H9 (cell line): ENCODE data around the gene FASTKD2. TPM values are rescaled to one million over a fixed set of nuclear protein-coding genes. Genes with fewer than 3 reads are reported as not detected.

Experiments used
- DNase-seq: peaks from one replicate; pipeline ENCODE4 v3.0.0-alpha.2; 2017
- H2AFZ ChIP-seq: one replicate; pipeline ENCODE4 v1.6.1; 2013; ENCODE audit warnings: mild to moderate bottlenecking, low read length, control low read depth, moderate library complexity
- H2AK5ac ChIP-seq: 2 replicates; pipeline ENCODE4 v1.6.1; 2013; ENCODE audit warnings: low read length, control low read depth, mixed read lengths; ENCODE audit not compliant: insufficient read length
- H2BK120ac ChIP-seq: one replicate; pipeline ENCODE4 v1.6.1; 2013; ENCODE audit warnings: low read depth, mild to moderate bottlenecking, low read length, control low read depth, inconsistent platforms; ENCODE audit not compliant: poor library complexity, severe bottlenecking
- H2BK12ac ChIP-seq: 2 replicates; pipeline ENCODE4 v1.6.1; 2013; ENCODE audit warnings: low read length, control low read depth, mixed read lengths, low read depth; ENCODE audit not compliant: insufficient read length
- H2BK15ac ChIP-seq: 2 replicates; pipeline ENCODE4 v1.6.1; 2013; ENCODE audit warnings: low read depth, low read length, control low read depth
- H2BK20ac ChIP-seq: one replicate; pipeline ENCODE4 v1.6.1; 2013; ENCODE audit warnings: low read depth, mild to moderate bottlenecking, low read length, control low read depth, inconsistent platforms; ENCODE audit not compliant: poor library complexity, severe bottlenecking
- H2BK5ac ChIP-seq: 2 replicates; pipeline ENCODE4 v1.6.1; 2013; ENCODE audit warnings: low read length, control low read depth, mixed read lengths; ENCODE audit not compliant: insufficient read length
- H3K14ac ChIP-seq: 2 replicates; pipeline ENCODE4 v1.6.1; 2013; ENCODE audit warnings: low read length, control low read depth; ENCODE audit not compliant: insufficient read depth
- H3K18ac ChIP-seq: 2 replicates; pipeline ENCODE4 v1.6.1; 2013; ENCODE audit warnings: low read depth, mild to moderate bottlenecking, mixed read lengths, low read length, control low read depth; ENCODE audit not compliant: insufficient read length
- H3K23ac ChIP-seq: 2 replicates; pipeline ENCODE4 v1.6.1; 2013; ENCODE audit warnings: low read length, control low read depth, mixed read lengths, low read depth; ENCODE audit not compliant: insufficient read length
- H3K23me2 ChIP-seq: 2 replicates; pipeline ENCODE4 v1.6.1; 2013; ENCODE audit warnings: low read depth, mild to moderate bottlenecking, mixed read lengths, low read length, control low read depth; ENCODE audit not compliant: insufficient read length, poor library complexity, severe bottlenecking
- H3K27ac ChIP-seq: 2 replicates; pipeline ENCODE4 v1.5.1; 2013; ENCODE audit warnings: low read length, control low read depth, mixed read lengths, low read depth; ENCODE audit not compliant: insufficient read length
- H3K27me3 ChIP-seq: 2 replicates; pipeline ENCODE4 v1.6.1; 2013; ENCODE audit warnings: low read length, control low read depth, inconsistent platforms; ENCODE audit not compliant: insufficient read depth
- H3K4ac ChIP-seq: 2 replicates; pipeline ENCODE4 v1.6.1; 2013; ENCODE audit warnings: low read depth, mild to moderate bottlenecking, control low read depth, inconsistent platforms, low read length, moderate library complexity
- H3K4me1 ChIP-seq: 2 replicates; pipeline ENCODE4 v1.6.1; 2013; ENCODE audit warnings: low read length, control low read depth, inconsistent platforms; ENCODE audit not compliant: insufficient read depth
- H3K4me2 ChIP-seq: 2 replicates; pipeline ENCODE4 v1.6.1; 2013; ENCODE audit warnings: low read length, control low read depth, mixed read lengths; ENCODE audit not compliant: insufficient read length, insufficient read depth
- H3K56ac ChIP-seq: 2 replicates; pipeline ENCODE4 v1.6.1; 2013; ENCODE audit warnings: low read depth, mild to moderate bottlenecking, mixed read lengths, low read length, control low read depth; ENCODE audit not compliant: insufficient read length
- H3K79me1 ChIP-seq: 2 replicates; pipeline ENCODE4 v1.6.1; 2013; ENCODE audit warnings: low read depth, mild to moderate bottlenecking, moderate library complexity, low read length, control low read depth, inconsistent platforms; ENCODE audit not compliant: insufficient read depth, poor library complexity, severe bottlenecking
- H3K79me2 ChIP-seq: 2 replicates; pipeline ENCODE4 v1.6.1; 2013; ENCODE audit warnings: low read length, control low read depth, inconsistent platforms; ENCODE audit not compliant: insufficient read depth
- H3K9ac ChIP-seq: 2 replicates; pipeline ENCODE4 v1.6.1; 2013; ENCODE audit warnings: low read length, control low read depth, mixed read lengths; ENCODE audit not compliant: insufficient read length; ENCODE audit errors: extremely low read depth
- H3K9me3 ChIP-seq: one replicate; pipeline ENCODE4 v1.6.1; 2013; ENCODE audit warnings: low read depth, low read length, inconsistent platforms; ENCODE audit not compliant: control insufficient read depth
- H3T11ph ChIP-seq: one replicate; pipeline ENCODE4 v1.6.1; 2013; ENCODE audit warnings: mild to moderate bottlenecking, low read length, control low read depth, inconsistent platforms
- H4K20me1 ChIP-seq: one replicate; pipeline ENCODE4 v1.6.1; 2013; ENCODE audit not compliant: control insufficient read depth, insufficient read length, insufficient read depth
- H4K5ac ChIP-seq: 2 replicates; pipeline ENCODE4 v1.6.1; 2013; ENCODE audit warnings: low read depth, mild to moderate bottlenecking, mixed read lengths, low read length, control low read depth; ENCODE audit not compliant: insufficient read length
- H4K8ac ChIP-seq: replicated peaks from 2 replicates; pipeline ENCODE4 v1.6.1; 2013; ENCODE audit warnings: low read length, control low read depth, mixed read lengths, low read depth; ENCODE audit not compliant: insufficient read length
- H4K91ac ChIP-seq: 2 replicates; pipeline ENCODE4 v1.6.1; 2013; ENCODE audit warnings: low read depth, mild to moderate bottlenecking, moderate library complexity, mixed read lengths, low read length, control low read depth; ENCODE audit not compliant: insufficient read length
- H3K27ac Mint-ChIP-seq, 3 experiments: 2 replicates in 2 of 3; 3 replicates in 1 of 3; pipeline ENCODE4 v1.8.0; 2020 to 2021; ENCODE audit warnings: mixed read lengths in 3 of 3, mild to moderate bottlenecking in 1 of 3, moderate library complexity in 1 of 3
- H3K27me3 Mint-ChIP-seq: 2 replicates; pipeline ENCODE4 v1.8.0; 2021; ENCODE audit warnings: low read depth, mild to moderate bottlenecking, moderate library complexity, mixed read lengths
- H3K36me3 Mint-ChIP-seq, 3 experiments: 2 replicates in 2 of 3; 3 replicates in 1 of 3; pipeline ENCODE4 v1.8.0; 2020 to 2021; ENCODE audit warnings: low read depth in 3 of 3, mixed read lengths in 3 of 3; ENCODE audit not compliant: insufficient read depth in 1 of 3
- H3K4me1 Mint-ChIP-seq, 2 experiments: 2 replicates each; pipeline ENCODE4 v1.8.0; 2020; ENCODE audit warnings: mixed read lengths in 2 of 2
- H3K4me3 Mint-ChIP-seq, 2 experiments: 2 replicates in 1 of 2; 3 replicates in 1 of 2; pipeline ENCODE4 v1.8.0; 2020 to 2021; ENCODE audit warnings: mild to moderate bottlenecking in 2 of 2, mixed read lengths in 2 of 2, moderate library complexity in 1 of 2
- H3K9me3 Mint-ChIP-seq, 2 experiments: 2 replicates in 1 of 2; 3 replicates in 1 of 2; pipeline ENCODE4 v1.8.0; 2020; ENCODE audit warnings: mild to moderate bottlenecking in 2 of 2, mixed read lengths in 2 of 2, moderate library complexity in 1 of 2
- WGBS: extraction: QIAGEN DNeasy Blood & Tissue Kit; methylation state at CpG from one replicate; pipeline ENCODE4 v1.1.7; 2013; ENCODE audit warnings: missing lambda C conversion rate, low lambda C conversion rate, mixed read lengths; ENCODE audit not compliant: insufficient read length; ENCODE audit errors: extremely low coverage; 5-methylcytosine and 5-hydroxymethylcytosine counted together
- total RNA-seq: library from RNA; stranded (reverse); gene quantifications from 2 replicates; pipeline ENCODE4 v1.2.1, GENCODE V29; 2021
- TF ChIP-seq, protein P1 (sequence below): fragments of 200-600 bp; sonication (generic); conservative IDR thresholded peaks from 3 replicates; pipeline ENCODE4 v1.8.0; 2021; ENCODE audit warnings: antibody characterized with exemption, mild to moderate bottlenecking

FASTKD2 gene
- total RNA-seq, 1 experiment from 2014 or later, result 39.2 TPM

DNA sequence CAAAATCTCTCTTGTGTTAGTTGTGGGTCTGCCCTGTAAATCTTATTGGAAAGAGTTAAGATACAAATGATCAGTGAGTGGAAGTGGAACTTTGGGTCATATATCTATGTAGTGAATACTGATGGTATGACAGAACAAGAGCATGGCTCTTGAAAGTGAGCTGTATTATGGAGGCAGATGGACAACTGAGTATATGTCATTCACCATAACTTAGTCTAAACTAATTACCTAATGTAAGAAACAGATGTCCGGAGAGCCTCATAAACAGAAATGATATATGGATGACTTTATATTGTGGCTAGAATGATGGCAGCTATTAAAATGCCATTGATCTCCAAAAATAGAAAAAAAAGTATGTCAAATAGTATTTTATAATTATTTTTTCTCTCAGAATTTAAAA is 72.4 kb downstream of the FASTKD2 start:
- no peak overlapping the region for H2AFZ ChIP-seq
- no peaks in the 10 kb centered on the region for H3K27me3 ChIP-seq
- H2BK20ac ChIP-seq, result no peak overlapping the region
- no peak overlapping the region for H4K8ac ChIP-seq
- no peak for DNase-seq
- no peak overlapping the region for H4K91ac ChIP-seq
- H3K56ac ChIP-seq, result no peak overlapping the region
- Mint-ChIP-seq H3K27me3 (no peaks in the 10 kb centered on the region), H3K4me3 (no peak overlapping the region), H3K36me3 (peaks cover 9 to 15% (median 12%) of the 10 kb centered on the region in 3 experiments), H3K9me3 (peaks cover 11 to 13% of the 10 kb centered on the region in 2 experiments; a peak in 3 of 5 replicates), H3K4me1 (peaks cover 0 to 2% of the 10 kb centered on the region in 2 experiments; a peak in 2 of 4 replicates), H3K27ac (no peak overlapping the region)
- H3K9ac ChIP-seq, result no peak overlapping the region
- no peak overlapping the region for H2BK15ac ChIP-seq
- H2BK5ac ChIP-seq, result no peak overlapping the region
- no peak overlapping the region for H3K14ac ChIP-seq
- TF ChIP-seq, protein P1, sequence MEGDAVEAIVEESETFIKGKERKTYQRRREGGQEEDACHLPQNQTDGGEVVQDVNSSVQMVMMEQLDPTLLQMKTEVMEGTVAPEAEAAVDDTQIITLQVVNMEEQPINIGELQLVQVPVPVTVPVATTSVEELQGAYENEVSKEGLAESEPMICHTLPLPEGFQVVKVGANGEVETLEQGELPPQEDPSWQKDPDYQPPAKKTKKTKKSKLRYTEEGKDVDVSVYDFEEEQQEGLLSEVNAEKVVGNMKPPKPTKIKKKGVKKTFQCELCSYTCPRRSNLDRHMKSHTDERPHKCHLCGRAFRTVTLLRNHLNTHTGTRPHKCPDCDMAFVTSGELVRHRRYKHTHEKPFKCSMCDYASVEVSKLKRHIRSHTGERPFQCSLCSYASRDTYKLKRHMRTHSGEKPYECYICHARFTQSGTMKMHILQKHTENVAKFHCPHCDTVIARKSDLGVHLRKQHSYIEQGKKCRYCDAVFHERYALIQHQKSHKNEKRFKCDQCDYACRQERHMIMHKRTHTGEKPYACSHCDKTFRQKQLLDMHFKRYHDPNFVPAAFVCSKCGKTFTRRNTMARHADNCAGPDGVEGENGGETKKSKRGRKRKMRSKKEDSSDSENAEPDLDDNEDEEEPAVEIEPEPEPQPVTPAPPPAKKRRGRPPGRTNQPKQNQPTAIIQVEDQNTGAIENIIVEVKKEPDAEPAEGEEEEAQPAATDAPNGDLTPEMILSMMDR, result no peak
- H3K79me2 ChIP-seq, result no peaks in the 10 kb centered on the region
- H3K79me1 ChIP-seq, result no peaks in the 10 kb centered on the region
- no peaks in the 10 kb centered on the region for H3K23me2 ChIP-seq
- peaks cover 7% of the 10 kb centered on the region for H3K9me3 ChIP-seq
- no peak overlapping the region for H2BK12ac ChIP-seq
- WGBS, result no CpG with 5 or more reads among the region's 1 CpG
- H3K4me1 ChIP-seq, result no peaks in the 10 kb centered on the region; the same call in 1 of the 2 replicates
- H3K18ac ChIP-seq, result no peak overlapping the region
- no peak overlapping the region for H3T11ph ChIP-seq
- H3K27ac ChIP-seq, result no peak overlapping the region
- no peak overlapping the region for H4K5ac ChIP-seq
- no peak overlapping the region for H2BK120ac ChIP-seq
- no peak overlapping the region for H3K23ac ChIP-seq
- no peak overlapping the region for H3K4ac ChIP-seq
- no peak overlapping the region for H2AK5ac ChIP-seq
- no peaks in the 10 kb centered on the region for H4K20me1 ChIP-seq
- H3K4me2 ChIP-seq, result no peak overlapping the region
